ENCODE data around the gene FILIP1L. TPM values are rescaled to one million over a fixed set of nuclear protein-coding genes. Genes with fewer than 3 reads are reported as not detected.

FILIP1L gene
- polyA plus RNA-seq, 2 donors, result 2.6 to 6.9 TPM

DNA sequence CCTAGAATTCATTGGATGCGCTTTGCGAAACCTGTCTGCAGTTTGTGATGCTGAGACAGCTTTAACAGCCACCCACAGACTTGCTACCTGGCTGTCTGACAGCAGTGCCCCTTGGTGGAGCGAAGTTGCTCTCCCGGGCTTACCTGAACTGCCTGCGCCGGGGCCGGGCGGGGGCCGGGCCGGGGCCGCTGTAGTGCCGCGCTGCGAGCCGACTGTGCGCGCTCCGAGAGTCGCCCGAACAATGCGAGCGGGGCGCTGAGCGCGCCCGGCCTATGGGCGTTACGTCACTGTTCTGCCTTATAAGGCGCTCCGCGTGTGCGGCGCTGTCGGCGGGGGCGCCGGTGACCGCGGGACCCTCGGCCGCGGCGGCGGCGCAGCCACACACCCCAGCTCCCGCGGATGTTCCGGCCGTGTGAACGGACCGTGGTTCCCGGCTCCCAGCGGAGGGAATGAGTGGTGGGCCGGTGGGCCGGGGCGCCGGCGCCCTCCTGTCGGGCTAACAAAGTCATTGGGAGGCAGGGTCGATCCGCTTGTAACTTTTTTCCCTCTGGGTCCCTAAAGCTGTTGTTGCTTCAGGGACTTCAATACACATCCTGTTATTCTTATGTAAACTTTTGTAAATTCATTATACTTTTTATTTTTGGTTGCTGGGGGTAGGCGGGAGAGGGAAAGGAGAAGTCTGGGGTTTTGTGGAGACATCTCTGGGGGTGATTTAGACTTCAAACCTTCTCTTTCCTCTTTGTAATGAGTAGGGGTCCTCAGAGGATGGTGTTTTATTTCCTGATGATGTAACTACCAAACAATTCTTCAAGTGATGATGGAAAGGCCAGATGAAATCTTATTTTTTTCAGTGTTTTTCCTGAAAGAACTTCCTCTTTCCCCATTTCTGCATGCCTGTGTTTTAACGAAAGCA is 238.1 kb downstream of the FILIP1L start:
- Histone ChIP-seq H3K36me3 (ENCODE audit: control insufficient read depth in 2 of 2, insufficient read depth in 2 of 2, low read length in 1 of 2) (no peaks in the 10 kb centered on the region), H3K4me3 (ENCODE audit: low read depth in 1 of 2, low read length in 2 of 2) (peak overlapping the region; percentile 63 to 82), H3K4me1 (ENCODE audit: control insufficient read depth in 2 of 2, insufficient read depth in 2 of 2, low read length in 1 of 2) (no peaks in the 10 kb centered on the region), H3K27ac (ENCODE audit: low read depth in 2 of 2, low read length in 1 of 2) (peak overlapping the region; percentile 89 to 93), H3K27me3 (ENCODE audit: control insufficient read depth in 1 of 2, insufficient read depth in 2 of 2, low read length in 2 of 2) (no peaks in the 10 kb centered on the region), H3K9me3 (ENCODE audit: control insufficient read depth in 2 of 2, insufficient read depth in 1 of 2, low read depth in 1 of 2, low read length in 1 of 2) (no peaks in the 10 kb centered on the region)
- 6 to 10% methylated on average over 50 to 63 of the region's 63 CpGs for WGBS, 2 donors

DNA sequence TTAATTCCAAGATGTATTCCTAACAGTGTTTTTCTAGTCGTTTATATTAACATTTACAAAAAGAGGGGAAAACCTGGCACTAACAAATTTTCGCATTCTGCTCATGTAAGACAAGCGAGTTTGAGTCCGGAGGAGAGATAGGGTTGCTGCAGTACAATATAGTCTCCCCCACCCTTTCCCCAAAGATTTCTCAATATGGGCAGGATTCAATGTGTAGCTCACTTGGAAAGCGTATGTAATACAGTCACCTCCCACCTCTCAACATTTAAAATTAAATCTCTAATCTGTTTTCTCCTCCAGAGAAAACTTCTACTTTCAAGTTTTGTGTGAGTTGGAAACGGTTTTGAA is 238.7 kb downstream of the FILIP1L start:
- H3K36me3 ChIP-seq (ENCODE audit: control insufficient read depth in 2 of 2, insufficient read depth in 2 of 2, low read length in 1 of 2), result no peaks in the 10 kb centered on the region
- 6 to 9% methylated on average over 6 of the region's 6 CpGs for WGBS, 2 donors
- H3K27ac ChIP-seq (ENCODE audit: low read depth in 2 of 2, low read length in 1 of 2), result peak overlapping the region; percentile 89 to 93
- H3K4me3 ChIP-seq (ENCODE audit: low read depth in 1 of 2, low read length in 2 of 2), result peak overlapping the region; percentile 63 to 82
- no peaks in the 10 kb centered on the region for H3K9me3 ChIP-seq (ENCODE audit: control insufficient read depth in 2 of 2, insufficient read depth in 1 of 2, low read depth in 1 of 2, low read length in 1 of 2)
- H3K4me1 ChIP-seq (ENCODE audit: control insufficient read depth in 2 of 2, insufficient read depth in 2 of 2, low read length in 1 of 2), result no peaks in the 10 kb centered on the region
- no peaks in the 10 kb centered on the region for H3K27me3 ChIP-seq (ENCODE audit: control insufficient read depth in 1 of 2, insufficient read depth in 2 of 2, low read length in 2 of 2)

DNA sequence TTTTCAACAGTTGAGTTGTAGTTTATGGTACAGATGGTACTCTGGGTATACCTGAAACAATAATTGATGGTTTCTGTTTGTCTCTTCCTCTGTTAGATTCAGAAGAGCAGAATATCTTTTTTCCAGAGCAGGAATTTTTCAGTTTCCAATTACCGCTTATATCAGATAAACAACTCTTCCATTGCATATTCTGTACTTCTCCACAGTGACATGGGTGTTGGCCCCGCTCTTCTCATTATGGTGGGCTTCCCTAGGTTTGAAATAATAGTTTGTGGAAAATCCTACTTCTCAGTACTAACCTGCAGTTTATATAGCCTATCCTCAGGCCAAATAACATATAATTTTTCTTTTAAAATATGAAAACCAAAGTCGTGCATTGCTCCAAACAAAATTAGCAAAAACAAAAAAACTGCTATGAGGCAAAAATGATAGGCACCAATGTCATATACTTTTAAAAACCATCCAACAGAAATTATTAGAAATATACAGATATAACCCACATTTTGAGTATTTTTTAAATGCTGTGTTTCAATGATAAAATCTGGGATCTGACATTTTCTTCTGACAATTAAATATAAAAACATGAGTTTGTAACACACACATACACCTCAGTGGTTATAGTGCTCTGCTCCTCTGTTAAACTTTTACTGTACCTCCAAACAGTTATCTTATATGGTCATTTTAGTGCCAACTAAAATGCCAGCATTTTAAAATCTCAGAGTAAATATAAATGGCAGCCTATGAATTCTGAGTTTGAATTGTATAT is 239.9 kb downstream of the FILIP1L start:
- no peaks in the 10 kb centered on the region for H3K36me3 ChIP-seq (ENCODE audit: control insufficient read depth in 2 of 2, insufficient read depth in 2 of 2, low read length in 1 of 2)
- 69 to 70% methylated on average over 3 of the region's 3 CpGs for WGBS, 2 donors
- no peaks in the 10 kb centered on the region for H3K9me3 ChIP-seq (ENCODE audit: control insufficient read depth in 2 of 2, insufficient read depth in 1 of 2, low read depth in 1 of 2, low read length in 1 of 2)
- no peaks in the 10 kb centered on the region for H3K4me1 ChIP-seq (ENCODE audit: control insufficient read depth in 2 of 2, insufficient read depth in 2 of 2, low read length in 1 of 2)
- H3K4me3 ChIP-seq (ENCODE audit: low read depth in 1 of 2, low read length in 2 of 2), result peak overlapping the region in 1 of 2 donors; percentile 38
- H3K27ac ChIP-seq (ENCODE audit: low read depth in 2 of 2, low read length in 1 of 2), result no peak overlapping the region
- no peaks in the 10 kb centered on the region for H3K27me3 ChIP-seq (ENCODE audit: control insufficient read depth in 1 of 2, insufficient read depth in 2 of 2, low read length in 2 of 2)

DNA sequence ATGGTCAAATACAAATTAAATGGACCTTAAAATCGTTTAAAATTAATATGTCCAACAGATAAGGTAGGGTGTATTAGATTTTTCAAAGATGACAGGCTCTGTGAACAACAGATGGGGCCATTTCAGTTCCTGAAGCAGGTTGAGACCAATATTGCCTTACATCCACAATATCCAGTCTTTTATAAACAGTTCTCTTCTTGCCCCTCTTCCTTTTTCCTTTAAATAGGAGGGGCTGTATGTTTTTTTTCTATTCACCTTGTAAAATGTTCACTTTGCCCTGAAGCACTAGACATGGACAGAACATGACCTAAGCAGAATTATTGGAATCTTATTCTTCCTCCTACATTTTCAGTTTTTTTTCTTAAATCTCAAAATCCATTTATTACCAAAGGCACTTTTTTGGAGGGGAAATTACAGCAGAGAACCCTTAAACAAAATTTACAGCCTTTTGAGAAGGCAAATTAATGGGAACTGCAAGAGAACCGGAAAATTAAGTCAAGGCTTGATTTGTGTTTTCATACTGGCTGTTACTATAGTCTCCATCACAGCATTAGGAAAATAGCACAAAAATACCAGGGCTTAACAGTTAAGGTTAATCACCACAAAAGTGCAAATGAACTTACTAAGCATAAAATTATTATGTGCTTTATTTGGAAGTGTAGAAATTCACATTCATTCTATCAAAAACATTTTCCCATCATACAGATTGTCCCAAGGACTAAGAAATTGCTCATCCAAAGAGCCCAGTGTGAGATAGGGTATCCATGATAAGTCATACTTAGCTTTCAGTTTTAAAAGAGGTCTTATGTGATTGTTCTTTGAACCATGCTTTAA is 240.8 kb downstream of the FILIP1L start:
- Histone ChIP-seq H3K27me3 (ENCODE audit: control insufficient read depth in 1 of 2, insufficient read depth in 2 of 2, low read length in 2 of 2) (no peaks in the 10 kb centered on the region), H3K4me1 (ENCODE audit: control insufficient read depth in 2 of 2, insufficient read depth in 2 of 2, low read length in 1 of 2) (no peaks in the 10 kb centered on the region), H3K9me3 (ENCODE audit: control insufficient read depth in 2 of 2, insufficient read depth in 1 of 2, low read depth in 1 of 2, low read length in 1 of 2) (no peaks in the 10 kb centered on the region), H3K27ac (ENCODE audit: low read depth in 2 of 2, low read length in 1 of 2) (no peak overlapping the region), H3K4me3 (ENCODE audit: low read depth in 1 of 2, low read length in 2 of 2) (peak overlapping the region in 1 of 2 donors; percentile 38), H3K36me3 (ENCODE audit: control insufficient read depth in 2 of 2, insufficient read depth in 2 of 2, low read length in 1 of 2) (no peaks in the 10 kb centered on the region)
- 31 to 41% methylated on average over 2 of the region's 2 CpGs for WGBS, 2 donors

DNA sequence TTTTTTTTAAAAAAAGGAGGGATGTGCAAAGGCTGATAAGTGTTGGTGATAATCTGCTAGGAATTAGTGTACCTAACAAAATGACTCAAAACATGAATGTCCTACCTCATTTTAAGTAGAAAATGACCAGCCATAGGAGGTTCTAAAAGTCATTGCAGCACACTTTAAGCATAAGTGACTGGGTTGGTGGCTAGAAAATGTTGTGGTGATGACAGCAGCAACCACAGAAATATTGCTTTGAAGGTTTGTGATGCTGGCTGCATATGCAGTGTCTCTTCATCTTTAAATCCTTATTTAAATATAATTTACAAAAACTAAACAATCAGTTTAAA is 241.4 kb downstream of the FILIP1L start:
- Histone ChIP-seq H3K4me1 (ENCODE audit: control insufficient read depth in 2 of 2, insufficient read depth in 2 of 2, low read length in 1 of 2) (no peaks in the 10 kb centered on the region), H3K27ac (ENCODE audit: low read depth in 2 of 2, low read length in 1 of 2) (peak overlapping the region in 1 of 2 donors; percentile 44), H3K9me3 (ENCODE audit: control insufficient read depth in 2 of 2, insufficient read depth in 1 of 2, low read depth in 1 of 2, low read length in 1 of 2) (no peaks in the 10 kb centered on the region), H3K36me3 (ENCODE audit: control insufficient read depth in 2 of 2, insufficient read depth in 2 of 2, low read length in 1 of 2) (no peaks in the 10 kb centered on the region), H3K4me3 (ENCODE audit: low read depth in 1 of 2, low read length in 2 of 2) (peak overlapping the region in 1 of 2 donors; percentile 24), H3K27me3 (ENCODE audit: control insufficient read depth in 1 of 2, insufficient read depth in 2 of 2, low read length in 2 of 2) (no peaks in the 10 kb centered on the region)

DNA sequence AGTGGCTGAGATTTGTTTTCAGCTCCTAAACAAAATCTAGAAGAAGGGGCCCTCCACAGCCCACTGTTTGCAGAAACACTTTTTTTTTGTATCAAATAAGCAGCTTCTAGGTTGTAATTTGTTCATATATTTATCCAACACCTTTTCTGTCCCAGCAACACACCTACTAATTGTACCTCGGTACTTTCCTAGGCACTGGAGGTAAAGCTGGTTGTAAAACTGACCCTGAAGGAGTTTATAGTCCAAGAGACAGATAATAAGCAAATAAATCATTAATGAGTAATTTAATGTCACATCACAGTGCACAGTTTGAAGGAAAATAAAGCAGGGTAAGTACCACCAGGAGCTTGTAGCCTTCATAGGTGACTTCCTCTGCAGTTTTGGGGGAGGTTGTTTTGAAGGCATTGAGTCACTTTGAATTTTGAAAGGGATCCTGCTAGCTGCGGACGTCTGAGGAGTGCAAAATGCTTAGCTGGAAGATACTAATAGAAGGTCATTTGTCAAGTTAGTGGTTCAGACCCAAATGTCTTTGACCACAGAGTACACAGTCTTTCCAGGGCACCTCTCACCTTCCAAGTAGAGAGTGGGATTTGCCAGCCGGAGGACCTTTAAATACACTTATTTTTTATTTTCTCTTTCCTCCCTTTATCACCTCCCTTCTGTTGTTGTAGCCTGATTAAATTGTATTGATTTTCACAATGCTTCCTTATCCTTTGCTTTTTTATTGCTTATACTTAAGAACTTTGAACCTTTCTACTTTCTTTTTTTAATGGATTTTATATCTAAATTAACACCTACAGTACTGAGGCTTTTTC is 242.9 kb downstream of the FILIP1L start:
- no peaks in the 10 kb centered on the region for H3K27me3 ChIP-seq (ENCODE audit: control insufficient read depth in 1 of 2, insufficient read depth in 2 of 2, low read length in 2 of 2)
- H3K36me3 ChIP-seq (ENCODE audit: control insufficient read depth in 2 of 2, insufficient read depth in 2 of 2, low read length in 1 of 2), result no peaks in the 10 kb centered on the region
- H3K27ac ChIP-seq (ENCODE audit: low read depth in 2 of 2, low read length in 1 of 2), result peak overlapping the region in 1 of 2 donors; percentile 48
- H3K4me1 ChIP-seq (ENCODE audit: control insufficient read depth in 2 of 2, insufficient read depth in 2 of 2, low read length in 1 of 2), result no peaks in the 10 kb centered on the region
- peak overlapping the region in 1 of 2 donors; percentile 24 for H3K4me3 ChIP-seq (ENCODE audit: low read depth in 1 of 2, low read length in 2 of 2)
- no peaks in the 10 kb centered on the region for H3K9me3 ChIP-seq (ENCODE audit: control insufficient read depth in 2 of 2, insufficient read depth in 1 of 2, low read depth in 1 of 2, low read length in 1 of 2)
- 56 to 67% methylated on average over 4 of the region's 4 CpGs for WGBS, 2 donors

DNA sequence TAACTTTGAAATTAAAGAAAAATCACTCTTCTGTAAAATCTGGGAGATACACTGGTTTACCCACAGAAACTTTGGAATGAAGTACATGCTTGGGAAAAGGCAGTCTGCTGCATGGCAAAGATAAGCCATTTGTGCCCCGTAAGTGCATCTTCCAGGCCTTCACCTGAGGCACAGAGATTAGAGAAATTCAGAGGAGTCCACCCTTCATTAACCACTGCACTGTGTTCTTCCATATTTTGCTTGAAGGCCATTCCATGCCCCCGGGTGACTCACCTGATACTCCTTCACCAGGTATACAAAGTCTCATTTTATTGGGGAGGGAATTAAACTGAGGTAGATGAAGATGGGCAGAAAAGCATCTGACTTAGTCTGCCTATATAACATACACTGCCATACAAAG is 243.6 kb downstream of the FILIP1L start:
- WGBS, 2 donors, result 84 to 87% methylated on average over 2 of the region's 2 CpGs
- H3K4me1 ChIP-seq (ENCODE audit: control insufficient read depth in 2 of 2, insufficient read depth in 2 of 2, low read length in 1 of 2), result no peaks in the 10 kb centered on the region
- peak overlapping the region in 1 of 2 donors; percentile 32 for H3K27ac ChIP-seq (ENCODE audit: low read depth in 2 of 2, low read length in 1 of 2)
- no peaks in the 10 kb centered on the region for H3K9me3 ChIP-seq (ENCODE audit: control insufficient read depth in 2 of 2, insufficient read depth in 1 of 2, low read depth in 1 of 2, low read length in 1 of 2)
- no peaks in the 10 kb centered on the region for H3K27me3 ChIP-seq (ENCODE audit: control insufficient read depth in 1 of 2, insufficient read depth in 2 of 2, low read length in 2 of 2)
- no peaks in the 10 kb centered on the region for H3K36me3 ChIP-seq (ENCODE audit: control insufficient read depth in 2 of 2, insufficient read depth in 2 of 2, low read length in 1 of 2)
- H3K4me3 ChIP-seq (ENCODE audit: low read depth in 1 of 2, low read length in 2 of 2), result no peak overlapping the region

DNA sequence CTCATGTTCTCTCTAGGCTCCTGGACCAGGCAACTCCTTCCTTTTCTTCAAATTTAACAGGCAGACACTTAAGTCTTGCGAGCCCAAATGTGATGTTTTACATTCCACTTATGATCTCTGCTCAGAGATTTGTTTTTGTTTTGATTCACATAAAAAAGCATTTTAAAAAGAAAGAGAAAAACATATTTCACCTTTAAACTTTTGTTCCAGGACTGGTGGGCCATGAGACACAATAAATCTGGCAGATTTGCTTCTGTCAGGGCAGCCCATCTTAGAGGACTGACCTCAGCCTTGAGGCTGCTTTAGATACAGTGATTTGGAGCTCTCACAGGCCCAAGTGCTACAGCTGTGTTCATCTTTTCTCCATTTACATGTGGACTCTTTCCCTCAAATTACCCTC is 244.7 kb downstream of the FILIP1L start:
- Histone ChIP-seq H3K4me1 (ENCODE audit: control insufficient read depth in 2 of 2, insufficient read depth in 2 of 2, low read length in 1 of 2) (no peaks in the 10 kb centered on the region), H3K27ac (ENCODE audit: low read depth in 2 of 2, low read length in 1 of 2) (no peak overlapping the region), H3K36me3 (ENCODE audit: control insufficient read depth in 2 of 2, insufficient read depth in 2 of 2, low read length in 1 of 2) (no peaks in the 10 kb centered on the region), H3K9me3 (ENCODE audit: control insufficient read depth in 2 of 2, insufficient read depth in 1 of 2, low read depth in 1 of 2, low read length in 1 of 2) (no peaks in the 10 kb centered on the region), H3K4me3 (ENCODE audit: low read depth in 1 of 2, low read length in 2 of 2) (no peak overlapping the region), H3K27me3 (ENCODE audit: control insufficient read depth in 1 of 2, insufficient read depth in 2 of 2, low read length in 2 of 2) (no peaks in the 10 kb centered on the region)
- 75 to 82% methylated on average over 1 of the region's 1 CpG for WGBS, 2 donors

DNA sequence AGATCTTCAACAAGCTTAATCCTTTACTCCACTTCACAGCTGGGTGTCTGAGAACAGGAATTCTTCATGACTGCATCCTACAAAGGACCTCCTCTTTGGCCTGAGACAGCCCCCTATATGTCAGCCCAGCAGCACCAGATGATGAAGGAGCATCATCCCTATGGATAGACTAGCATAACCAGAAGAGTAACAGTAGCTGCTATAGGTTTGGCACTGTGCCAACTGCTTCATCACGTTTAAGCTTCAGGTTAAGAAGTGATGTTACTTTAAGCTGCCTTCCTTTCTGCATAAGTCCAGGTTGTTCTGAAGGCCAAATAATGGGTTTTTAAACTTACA is 246.0 kb downstream of the FILIP1L start:
- 4 to 12% methylated on average over 1 of the region's 1 CpG for WGBS, 2 donors
- Histone ChIP-seq H3K4me3 (ENCODE audit: low read depth in 1 of 2, low read length in 2 of 2) (no peak overlapping the region), H3K27ac (ENCODE audit: low read depth in 2 of 2, low read length in 1 of 2) (peak overlapping the region; percentile 11 to 65), H3K36me3 (ENCODE audit: control insufficient read depth in 2 of 2, insufficient read depth in 2 of 2, low read length in 1 of 2) (no peaks in the 10 kb centered on the region), H3K27me3 (ENCODE audit: control insufficient read depth in 1 of 2, insufficient read depth in 2 of 2, low read length in 2 of 2) (no peaks in the 10 kb centered on the region), H3K4me1 (ENCODE audit: control insufficient read depth in 2 of 2, insufficient read depth in 2 of 2, low read length in 1 of 2) (no peaks in the 10 kb centered on the region), H3K9me3 (ENCODE audit: control insufficient read depth in 2 of 2, insufficient read depth in 1 of 2, low read depth in 1 of 2, low read length in 1 of 2) (no peaks in the 10 kb centered on the region)

Measured in esophagus (tissue), 2 donors.